GM18511 (cell line): ENCODE measurements around the gene ARHGEF2.
A peak's percentile ranks its signal among the peaks of the same experiment; 100 is the strongest.

Experiments used
- ATAC-seq: cut with Tn5 transposase; IDR thresholded peaks from one replicate; pipeline ENCODE4 v1.9.1; 2021; ENCODE audit warnings: mild to moderate bottlenecking, moderate library complexity; ENCODE audit not compliant: unreplicated experiment

ARHGEF2 gene

DNA sequence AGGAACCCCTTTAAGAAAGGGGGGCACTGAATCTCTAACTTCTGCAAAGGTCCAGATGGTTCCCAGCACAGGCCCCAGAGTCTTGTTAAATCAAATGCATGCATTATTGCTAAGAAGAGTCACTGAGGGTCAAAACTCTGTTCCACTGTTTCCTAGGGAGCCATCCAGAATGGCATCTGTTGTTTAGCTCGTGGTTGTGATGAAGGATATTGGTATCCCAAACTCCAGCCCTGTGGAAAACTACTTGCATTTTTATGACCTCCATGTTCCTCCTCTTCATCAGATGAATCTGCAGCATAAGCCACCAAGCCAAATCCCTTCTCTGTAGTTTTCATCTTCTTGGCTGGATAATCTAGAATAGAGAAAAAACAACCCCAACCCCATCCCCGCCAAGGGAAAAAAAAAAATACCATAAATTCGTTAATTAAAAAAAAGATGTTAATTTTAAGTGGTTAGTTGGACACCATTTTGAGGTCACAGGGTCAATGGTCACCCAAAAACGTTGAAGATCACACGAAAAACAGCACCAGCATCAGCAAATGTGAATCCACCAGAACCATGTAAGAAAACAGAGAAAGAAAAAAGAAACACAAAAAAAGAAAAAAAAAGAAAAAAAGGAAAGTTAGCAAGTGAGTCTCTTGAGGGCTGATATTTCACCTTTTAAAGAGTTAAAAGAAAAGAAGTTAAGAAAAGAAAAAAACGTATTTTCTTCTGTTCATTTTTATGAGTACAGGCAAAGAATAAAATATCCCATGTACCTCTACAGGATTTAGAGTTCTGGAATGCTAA is 64.2 kb downstream of the ARHGEF2 start:
- ATAC-seq: no peak

DNA sequence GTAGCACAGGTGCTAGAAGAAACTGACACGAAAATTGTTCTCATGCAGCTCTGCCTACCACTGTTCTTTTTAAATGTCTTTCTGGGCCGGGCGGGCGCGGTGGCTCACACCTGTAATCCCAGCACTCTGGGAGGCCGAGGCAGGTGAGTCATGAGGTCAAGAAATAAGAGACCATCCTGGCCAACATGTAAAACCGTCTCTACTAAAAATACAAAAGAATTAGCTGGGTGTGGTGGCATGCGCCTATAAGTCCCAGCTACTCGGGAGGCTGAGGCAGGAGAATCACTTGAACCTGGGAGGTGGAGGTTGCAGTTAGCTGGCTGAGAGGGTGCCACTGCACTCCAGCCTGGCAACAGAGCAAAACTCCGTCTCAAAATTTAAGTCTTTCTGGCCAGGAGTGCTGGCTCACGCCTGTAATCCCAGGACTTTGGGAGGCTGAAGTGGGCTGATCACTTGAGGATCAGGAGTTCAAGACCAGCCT is 66.3 kb downstream of the ARHGEF2 start:
- ATAC-seq: no peak

DNA sequence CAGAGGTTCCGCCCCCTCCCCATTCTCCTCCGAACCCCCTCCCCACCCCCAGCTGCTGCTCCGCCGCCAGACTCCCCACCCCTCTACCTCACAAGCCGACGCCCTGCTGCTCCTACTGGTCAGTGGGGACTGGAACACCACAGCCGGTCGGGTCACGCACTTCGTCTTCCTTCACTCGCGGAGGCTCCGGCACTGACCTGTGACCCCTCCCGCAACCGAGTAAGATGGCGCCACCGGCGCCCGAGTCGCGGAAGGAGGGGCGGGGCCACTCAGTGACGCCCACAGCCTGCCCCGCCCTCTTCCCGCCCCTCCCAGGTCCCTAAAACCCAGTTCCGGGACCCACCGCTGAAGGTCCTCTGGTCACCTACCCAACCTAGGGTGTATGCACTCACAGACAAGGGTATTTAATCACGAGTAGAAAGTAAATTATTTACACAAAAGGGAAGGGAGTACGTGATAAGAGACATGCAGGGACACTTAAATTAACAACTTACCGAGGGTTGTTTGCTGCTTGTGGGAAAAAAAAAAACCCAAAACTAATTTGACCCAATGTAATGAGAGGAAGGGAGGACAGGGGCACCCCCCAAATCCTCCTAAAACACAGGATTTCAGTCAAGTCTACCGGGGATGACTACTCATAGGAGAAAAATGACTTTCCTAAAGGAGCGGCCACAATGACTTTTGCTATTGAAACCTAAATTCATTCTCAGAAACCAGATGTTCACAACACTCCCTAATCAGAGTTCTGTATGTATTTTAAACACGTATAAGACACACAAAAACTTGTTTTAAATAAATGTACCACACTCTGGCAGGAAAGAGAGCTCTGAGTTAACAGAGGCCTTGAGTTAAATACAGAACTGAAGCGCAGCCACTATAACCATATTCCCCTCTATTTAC is 66.9 kb downstream of the ARHGEF2 start, which contains the start of gene RIT1:
Gene RIT1, minus strand, starts transcription at position 194 of the 900 bp plus-strand sequence. CDS start 588 bp downstream, outside the sequence.
- peak; percentile 89 for ATAC-seq

GRCh38 chr1:155910621-155911121 is 67.7 kb downstream of the ARHGEF2 start:
- peak; percentile 44 for ATAC-seq

DNA sequence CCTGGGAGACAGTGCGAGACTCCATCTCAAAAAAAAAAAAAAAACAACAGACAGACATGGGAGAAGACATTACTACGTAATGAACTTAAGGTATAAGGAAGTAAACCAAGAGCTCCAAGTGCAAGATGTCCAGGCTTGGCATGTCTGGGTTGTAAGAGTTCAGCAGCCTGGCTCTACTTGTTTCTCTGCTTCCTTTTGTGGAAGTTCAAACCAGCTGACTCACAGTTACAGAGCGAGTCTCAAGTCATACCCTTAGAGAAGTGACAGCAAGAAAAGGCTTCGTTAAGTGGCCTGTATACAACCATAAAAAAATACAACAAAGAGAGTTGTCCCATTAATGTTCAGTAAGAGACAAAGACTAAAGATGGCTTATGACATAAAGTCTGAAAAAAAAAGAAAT is 68.5 kb downstream of the ARHGEF2 start:
- ATAC-seq: no peak

- ATAC-seq: no peak
Measured at GRCh38 chr1:155904261-155904660, 74.1 kb downstream of the ARHGEF2 start.

DNA sequence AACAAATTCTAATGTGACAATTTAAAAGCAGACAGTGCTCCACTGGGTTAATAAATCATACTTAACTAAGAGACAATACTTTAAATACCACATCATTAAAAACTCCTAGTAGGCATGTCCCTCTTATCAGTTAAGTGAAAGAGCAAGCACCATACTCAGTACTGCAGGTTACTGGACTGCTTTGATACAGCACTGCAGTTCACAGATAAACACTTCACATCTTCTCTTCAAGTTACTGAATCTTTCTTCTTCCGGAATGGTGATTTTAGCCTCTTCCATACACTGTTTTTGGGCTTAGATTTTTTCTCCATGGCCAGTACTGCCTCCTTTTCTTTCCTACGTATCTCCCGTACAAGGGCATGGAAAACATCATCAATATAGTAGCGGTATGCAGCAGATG is 78.2 kb downstream of the ARHGEF2 start:
- ATAC-seq: no peak

GRCh38 chr1:155899683-155900082 is 78.7 kb downstream of the ARHGEF2 start:
- ATAC-seq: no peak

- ATAC-seq: no peak
Measured at GRCh38 chr1:155898888-155899287, 79.5 kb downstream of the ARHGEF2 start.

GRCh38 chr1:155897746-155898145 is 80.6 kb downstream of the ARHGEF2 start:
- ATAC-seq: no peak
